ENCODE measurements around the gene MATR3. TPM values are rescaled to one million over a fixed set of nuclear protein-coding genes. Genes with fewer than 3 reads are reported as not detected.

The MATR3 gene
- total RNA-seq, 1 donor from 2014 or later = 58.8 TPM

GRCh38 chr5:139296198-139296597 is 2.7 kb downstream of the MATR3 start:
- H3K27me3 ChIP-seq = no peaks in the 10 kb centered on the region
- TF ChIP-seq CTCF (IDR thresholded peaks at IDR 0.05) = no peak
- DNase-seq (ENCODE audit: low spot score in 2 of 2) = no peak
- no peaks in the 10 kb centered on the region for H3K36me3 ChIP-seq
- intact Hi-C loops (cut with DNase I) = loop anchor here (10.0 kb wide), 1 partner anchor 269 kb away; the partner anchor contains the start of gene UBE2D2
- peak overlapping the region; percentile 13 to 100 for H3K27ac ChIP-seq
- H3K4me1 ChIP-seq = peaks cover 17 to 52% of the 10 kb centered on the region in 2 donors
- peak overlapping the region; percentile 88 to 89 for H3K4me3 ChIP-seq
- H3K9me3 ChIP-seq = no peaks in the 10 kb centered on the region

GRCh38 chr5:139296862-139297326 is 3.4 kb downstream of the MATR3 start:
- Histone ChIP-seq H3K36me3 (no peaks in the 10 kb centered on the region), H3K27ac (peak overlapping the region in 1 of 2 donors; percentile 100), H3K4me1 (peaks cover 17 to 55% of the 10 kb centered on the region in 2 donors), H3K27me3 (no peaks in the 10 kb centered on the region), H3K9me3 (no peaks in the 10 kb centered on the region), H3K4me3 (peak overlapping the region; percentile 24 to 89)
- no peak for DNase-seq (ENCODE audit: low spot score in 2 of 2)
- intact Hi-C loops (cut with DNase I) = loop anchor here (10.0 kb wide), 1 partner anchor 268 kb away; the partner anchor contains the start of gene UBE2D2
- no peak for TF ChIP-seq CTCF (IDR thresholded peaks at IDR 0.05)

GRCh38 chr5:139297439-139298133 is 4.0 kb downstream of the MATR3 start:
- Histone ChIP-seq H3K4me3 (peak overlapping the region in 1 of 2 donors; percentile 89), H3K36me3 (no peaks in the 10 kb centered on the region), H3K4me1 (peaks cover 17 to 60% of the 10 kb centered on the region in 2 donors), H3K9me3 (no peaks in the 10 kb centered on the region), H3K27ac (peak overlapping the region in 1 of 2 donors; percentile 6), H3K27me3 (no peaks in the 10 kb centered on the region)
- no peak for TF ChIP-seq CTCF (IDR thresholded peaks at IDR 0.05)
- intact Hi-C loops (cut with DNase I) = loop anchor here (10.0 kb wide), 1 partner anchor 267 kb away; the partner anchor contains the start of gene UBE2D2
- DNase-seq (ENCODE audit: low spot score in 2 of 2) = no peak

GRCh38 chr5:139298242-139298641 is 4.7 kb downstream of the MATR3 start:
- Histone ChIP-seq H3K4me1 (peaks cover 17 to 63% of the 10 kb centered on the region in 2 donors), H3K36me3 (no peaks in the 10 kb centered on the region), H3K4me3 (peak overlapping the region in 1 of 2 donors; percentile 4), H3K27ac (peak overlapping the region in 1 of 2 donors; percentile 6), H3K27me3 (no peaks in the 10 kb centered on the region), H3K9me3 (no peaks in the 10 kb centered on the region)
- intact Hi-C loops (cut with DNase I) = loop anchor here (10.0 kb wide), 1 partner anchor 267 kb away; the partner anchor contains the start of gene UBE2D2
- DNase-seq (ENCODE audit: low spot score in 2 of 2) = no peak
- TF ChIP-seq CTCF (IDR thresholded peaks at IDR 0.05) = no peak

GRCh38 chr5:139299486-139299885 is 5.9 kb downstream of the MATR3 start:
- DNase-seq (ENCODE audit: low spot score in 2 of 2) = no peak
- peak overlapping the region in 1 of 2 donors; percentile 16 for H3K4me3 ChIP-seq
- H3K27ac ChIP-seq = peak overlapping the region in 1 of 2 donors; percentile 44
- no peak for TF ChIP-seq CTCF (IDR thresholded peaks at IDR 0.05)
- peaks cover 20 to 75% of the 10 kb centered on the region in 2 donors for H3K4me1 ChIP-seq
- intact Hi-C loops (cut with DNase I) = loop anchor here (10.0 kb wide), 1 partner anchor 265 kb away; the partner anchor contains the start of gene UBE2D2
- H3K27me3 ChIP-seq = no peaks in the 10 kb centered on the region
- no peaks in the 10 kb centered on the region for H3K9me3 ChIP-seq
- H3K36me3 ChIP-seq = no peaks in the 10 kb centered on the region

Data from ascending aorta (tissue), 2 donors.